Mesenchymal stem cell (in vitro differentiated cells and primary cell): Measurements from ENCODE around the gene ANKRD40.

Experiments used
- DNase-seq: peaks from one replicate; pipeline ENCODE4 v3.0.0-alpha.2; 2013
- H2AFZ ChIP-seq: one replicate; pipeline ENCODE4 v1.6.1; 2013; ENCODE audit warnings: low read depth, mild to moderate bottlenecking, control low read depth, inconsistent platforms, low read length, moderate library complexity
- H2AK5ac ChIP-seq: 2 replicates; pipeline ENCODE4 v1.6.1; 2013; ENCODE audit warnings: low read length, moderate library complexity, mild to moderate bottlenecking, inconsistent platforms; ENCODE audit not compliant: severe bottlenecking
- H2BK120ac ChIP-seq: one replicate; pipeline ENCODE4 v1.6.1; 2013; ENCODE audit warnings: low read depth, mild to moderate bottlenecking, inconsistent platforms, low read length, moderate library complexity
- H2BK12ac ChIP-seq, 2 experiments: one replicate each; pipeline ENCODE4 v1.6.1; 2013; ENCODE audit warnings: inconsistent platforms in 2 of 2, low read length in 2 of 2, mild to moderate bottlenecking in 2 of 2, moderate library complexity in 2 of 2, control low read depth in 1 of 2
- H2BK15ac ChIP-seq: one replicate; pipeline ENCODE4 v1.6.1; 2013; ENCODE audit warnings: mild to moderate bottlenecking, low read depth, inconsistent platforms; ENCODE audit not compliant: poor library complexity, severe bottlenecking
- H2BK5ac ChIP-seq: 2 replicates; pipeline ENCODE4 v1.6.1; 2013; ENCODE audit warnings: low read depth, mild to moderate bottlenecking, low read length, control low read depth, inconsistent platforms; ENCODE audit not compliant: poor library complexity, severe bottlenecking
- H3K14ac ChIP-seq, 2 experiments: one replicate each; pipeline ENCODE4 v1.6.1; 2013; ENCODE audit warnings: inconsistent platforms in 2 of 2, low read length in 2 of 2, control low read depth in 1 of 2, mild to moderate bottlenecking in 1 of 2, moderate library complexity in 1 of 2
- H3K18ac ChIP-seq, 2 experiments: one replicate each; pipeline ENCODE4 v1.6.1; 2013; ENCODE audit warnings: inconsistent platforms in 2 of 2, low read length in 2 of 2, control low read depth in 1 of 2, low read depth in 1 of 2, mild to moderate bottlenecking in 1 of 2
- H3K23ac ChIP-seq, 2 experiments: one replicate each; pipeline ENCODE4 v1.6.1; 2013; ENCODE audit warnings: inconsistent platforms in 2 of 2, low read length in 2 of 2, mild to moderate bottlenecking in 2 of 2, moderate library complexity in 2 of 2, control low read depth in 1 of 2
- H3K27ac ChIP-seq: 2 replicates; pipeline ENCODE4 v1.5.1; 2013; ENCODE audit warnings: mild to moderate bottlenecking, moderate library complexity, low read length, control low read depth, inconsistent platforms; ENCODE audit not compliant: poor library complexity, severe bottlenecking
- H3K27me3 ChIP-seq, 2 experiments: 2 replicates each; pipeline versions ENCODE4 v1.6.1 to v1.7.0; 2013; ENCODE audit warnings: low read length in 2 of 2, mild to moderate bottlenecking in 2 of 2, moderate library complexity in 2 of 2, control low read depth in 1 of 2, inconsistent platforms in 1 of 2; ENCODE audit not compliant: control insufficient read depth in 1 of 2, insufficient read depth in 1 of 2
- H3K36me3 ChIP-seq, 2 experiments: 2 replicates each; pipeline versions ENCODE4 v1.6.1 to v1.7.0; 2013; ENCODE audit warnings: low read length in 2 of 2, control low read depth in 1 of 2, inconsistent platforms in 1 of 2, low read depth in 1 of 2, mild to moderate bottlenecking in 1 of 2; ENCODE audit not compliant: insufficient read depth in 2 of 2, control insufficient read depth in 1 of 2
- H3K4ac ChIP-seq, 2 experiments: one replicate each; pipeline ENCODE4 v1.6.1; 2013; ENCODE audit warnings: inconsistent platforms in 2 of 2, low read length in 2 of 2, mild to moderate bottlenecking in 2 of 2, moderate library complexity in 2 of 2, control low read depth in 1 of 2, low read depth in 1 of 2
- H3K4me1 ChIP-seq: 2 replicates; pipeline ENCODE4 v1.6.1; 2013; ENCODE audit warnings: low read depth, low read length, control low read depth; ENCODE audit not compliant: control insufficient read depth, insufficient read depth
- H3K4me2 ChIP-seq: 2 replicates; pipeline ENCODE4 v1.6.1; 2013; ENCODE audit warnings: low read length, mild to moderate bottlenecking, inconsistent platforms; ENCODE audit not compliant: poor library complexity, severe bottlenecking
- H3K4me3 ChIP-seq, 2 experiments: 2 replicates each; pipeline versions ENCODE4 v1.5.1 to v1.7.0; 2013; ENCODE audit warnings: low read length in 2 of 2, mild to moderate bottlenecking in 2 of 2, control low read depth in 1 of 2, low read depth in 1 of 2; ENCODE audit not compliant: insufficient read depth in 1 of 2
- H3K79me1 ChIP-seq: replicated peaks from 2 replicates; pipeline ENCODE4 v1.6.1; 2013; ENCODE audit warnings: mild to moderate bottlenecking, control low read depth, low read length, inconsistent platforms; ENCODE audit not compliant: poor library complexity, severe bottlenecking
- H3K9ac ChIP-seq: 2 replicates; pipeline ENCODE4 v1.7.0; 2013; ENCODE audit warnings: mild to moderate bottlenecking, low read length, moderate library complexity
- H3K9me3 ChIP-seq: 2 replicates; pipeline ENCODE4 v1.7.0; 2013; ENCODE audit warnings: mild to moderate bottlenecking, low read length; ENCODE audit not compliant: control insufficient read depth
- H4K8ac ChIP-seq: one replicate; pipeline ENCODE4 v1.6.1; 2013; ENCODE audit warnings: inconsistent platforms, mild to moderate bottlenecking, low read length, moderate library complexity
- H4K91ac ChIP-seq: one replicate; pipeline ENCODE4 v1.6.1; 2013; ENCODE audit warnings: mild to moderate bottlenecking, low read length, inconsistent platforms
- WGBS: methylation state at CpG from one replicate; pipeline ENCODE4 v1.1.7; 2013; ENCODE audit warnings: mixed read lengths; 5-methylcytosine and 5-hydroxymethylcytosine counted together

The ANKRD40 gene

DNA sequence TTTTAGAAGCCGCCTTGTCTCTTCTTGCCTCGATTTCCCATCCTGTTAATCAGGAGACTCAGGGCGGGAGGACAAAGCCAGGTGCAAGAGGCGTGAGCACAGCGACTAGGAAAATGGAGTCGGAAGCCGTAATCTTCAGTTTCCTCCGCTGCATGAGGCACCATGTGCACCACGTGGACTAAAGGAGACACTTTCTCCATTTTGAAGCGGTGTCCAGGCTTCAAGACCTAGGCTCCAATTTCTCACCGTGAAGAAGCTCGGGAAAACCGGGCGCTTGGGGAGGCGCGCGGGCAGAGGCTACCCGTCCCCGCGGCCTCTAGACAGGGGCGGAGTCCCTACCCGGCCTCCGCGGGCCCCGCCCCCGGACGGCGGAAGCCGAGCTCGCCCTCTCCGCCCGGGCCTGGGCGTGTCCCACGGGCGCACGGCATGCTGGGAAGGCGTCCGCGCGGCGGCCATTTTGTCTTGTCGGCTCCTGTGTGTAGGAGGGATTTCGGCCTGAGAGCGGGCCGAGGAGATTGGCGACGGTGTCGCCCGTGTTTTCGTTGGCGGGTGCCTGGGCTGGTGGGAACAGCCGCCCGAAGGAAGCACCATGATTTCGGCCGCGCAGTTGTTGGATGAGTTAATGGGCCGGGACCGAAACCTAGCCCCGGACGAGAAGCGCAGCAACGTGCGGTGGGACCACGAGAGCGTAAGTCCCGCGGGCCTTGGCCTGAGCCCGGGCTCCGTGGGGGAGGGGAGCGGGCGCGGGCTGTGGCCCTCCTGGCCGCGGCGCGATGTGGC, 11.6 kb upstream of the ANKRD40 start, which contains the start of gene LUC7L3:
LUC7L3 (plus strand) TSS at position 460 of the 780 bp plus-strand sequence; CDS start at position 590, 130 bp downstream.
- peak within 1 kb of the TSS; percentile 93 for H4K8ac ChIP-seq
- peak within 1 kb of the TSS; percentile 94 to 98 for H3K4ac ChIP-seq
- H3K14ac ChIP-seq: peak within 1 kb of the TSS; percentile 25 to 98
- peak; percentile 95 for DNase-seq
- peak within 1 kb of the TSS; percentile 99 for H3K27ac ChIP-seq
- peaks cover 2% of the 10 kb centered on the region for H3K79me1 ChIP-seq
- peak within 1 kb of the TSS; percentile 80 for H2AFZ ChIP-seq
- peaks cover 3% of the 10 kb centered on the region for H3K4me1 ChIP-seq
- H2BK12ac ChIP-seq: peak within 1 kb of the TSS in 1 of 2 experiments; percentile 58
- H2AK5ac ChIP-seq: peak within 1 kb of the TSS; percentile 50
- peak within 1 kb of the TSS; percentile 79 for H2BK15ac ChIP-seq
- 6% methylated on average over 76 of the region's 76 CpGs for WGBS
- peak within 1 kb of the TSS; percentile 98 for H3K9ac ChIP-seq
- H2BK120ac ChIP-seq: peak within 1 kb of the TSS; percentile 87
- H2BK5ac ChIP-seq: peak within 1 kb of the TSS; percentile 36
- peak within 1 kb of the TSS; percentile 99 to 100 for H3K18ac ChIP-seq
- peak within 1 kb of the TSS; percentile 99 for H4K91ac ChIP-seq
- no peaks in the 10 kb centered on the region for H3K27me3 ChIP-seq
- H3K36me3 ChIP-seq: no peaks in the 10 kb centered on the region
- H3K9me3 ChIP-seq: no peaks in the 10 kb centered on the region
- peak within 1 kb of the TSS; percentile 86 for H3K4me2 ChIP-seq
- H3K23ac ChIP-seq: peak within 1 kb of the TSS in 1 of 2 experiments; percentile 77
- H3K4me3 ChIP-seq: peak within 1 kb of the TSS; percentile 94 to 95

GRCh38 chr17:50715471-50715870, 7.8 kb upstream of the ANKRD40 start:
- Histone ChIP-seq H4K8ac (no peak overlapping the region), H4K91ac (no peak overlapping the region), H3K4me1 (no peaks in the 10 kb centered on the region), H2AFZ (no peak overlapping the region), H2AK5ac (no peak overlapping the region), H3K4me3 (no peak overlapping the region), H2BK5ac (no peak overlapping the region), H3K27me3 (no peaks in the 10 kb centered on the region), H3K36me3 (no peaks in the 10 kb centered on the region), H3K18ac (no peak overlapping the region), H3K27ac (no peak overlapping the region), H3K9ac (no peak overlapping the region), H3K4ac (no peak overlapping the region), H3K9me3 (no peaks in the 10 kb centered on the region), H2BK120ac (no peak overlapping the region), H3K23ac (no peak overlapping the region), H2BK15ac (no peak overlapping the region), H3K79me1 (peaks cover 2% of the 10 kb centered on the region), H3K4me2 (no peak overlapping the region), H3K14ac (no peak overlapping the region), H2BK12ac (no peak overlapping the region)
- no peak for DNase-seq
- WGBS: no CpG with 5 or more reads among the region's 3 CpGs

DNA sequence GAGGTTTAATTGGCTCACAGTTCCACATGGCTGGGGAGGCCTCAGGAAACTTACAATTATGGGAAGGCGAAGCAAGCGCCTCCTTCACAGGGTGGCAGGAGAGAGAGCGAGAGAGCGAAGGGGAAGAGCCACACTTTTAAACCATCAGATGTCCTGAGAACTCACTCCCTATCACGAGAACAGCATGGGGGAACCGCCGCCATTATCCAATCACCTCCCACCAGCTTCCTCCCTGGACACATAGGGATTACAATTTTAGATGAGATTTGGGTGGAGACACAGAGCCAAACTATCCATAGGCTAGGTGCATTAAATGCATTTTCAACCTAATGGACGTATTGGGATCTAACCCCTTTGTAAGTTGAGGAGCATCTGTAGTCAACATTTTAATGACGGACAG, 4.9 kb upstream of the ANKRD40 start:
- no peak for DNase-seq
- H3K23ac ChIP-seq: no peak overlapping the region
- no peak overlapping the region for H3K4ac ChIP-seq
- H2AK5ac ChIP-seq: no peak overlapping the region
- H3K4me3 ChIP-seq: no peak overlapping the region
- no peak overlapping the region for H2AFZ ChIP-seq
- no peaks in the 10 kb centered on the region for H3K27me3 ChIP-seq
- H2BK15ac ChIP-seq: no peak overlapping the region
- H3K4me2 ChIP-seq: no peak overlapping the region
- H3K27ac ChIP-seq: no peak overlapping the region
- H3K9me3 ChIP-seq: no peaks in the 10 kb centered on the region
- no peak overlapping the region for H3K9ac ChIP-seq
- no peaks in the 10 kb centered on the region for H3K79me1 ChIP-seq
- no peak overlapping the region for H2BK120ac ChIP-seq
- no peak overlapping the region for H4K91ac ChIP-seq
- 90% methylated on average over 5 of the region's 9 CpGs for WGBS
- H3K14ac ChIP-seq: no peak overlapping the region
- H3K18ac ChIP-seq: no peak overlapping the region
- peaks cover 3% of the 10 kb centered on the region for H3K4me1 ChIP-seq
- H3K36me3 ChIP-seq: no peaks in the 10 kb centered on the region
- no peak overlapping the region for H4K8ac ChIP-seq
- no peak overlapping the region for H2BK12ac ChIP-seq
- no peak overlapping the region for H2BK5ac ChIP-seq

DNA sequence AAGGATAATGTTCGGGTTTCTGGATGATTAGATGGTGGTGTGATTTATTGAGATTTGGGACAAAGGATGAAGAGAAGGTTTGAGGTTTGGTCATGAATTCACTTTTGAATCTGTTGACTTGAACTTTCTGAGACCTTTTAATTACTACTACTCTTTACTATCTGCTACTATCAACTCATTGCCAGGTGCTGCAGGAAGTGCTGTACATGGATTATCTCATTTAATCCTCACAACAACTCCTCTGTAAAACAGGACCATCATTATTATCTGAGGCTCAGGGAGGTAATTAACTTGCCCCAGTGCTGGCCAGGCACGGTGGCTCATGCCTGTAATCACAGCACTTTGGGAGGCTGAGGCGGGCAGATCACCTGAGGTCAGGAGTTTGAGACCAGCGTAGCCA, 2.9 kb upstream of the ANKRD40 start:
- Histone ChIP-seq H3K4me1 (peaks cover 8% of the 10 kb centered on the region), H2BK120ac (no peak overlapping the region), H3K23ac (peak overlapping the region in 1 of 2 experiments; percentile 53), H3K27me3 (no peaks in the 10 kb centered on the region), H3K9me3 (no peaks in the 10 kb centered on the region), H3K36me3 (no peaks in the 10 kb centered on the region), H3K79me1 (no peaks in the 10 kb centered on the region), H3K27ac (no peak overlapping the region), H2AK5ac (no peak overlapping the region), H4K91ac (no peak overlapping the region), H2BK5ac (no peak overlapping the region), H3K4ac (no peak overlapping the region), H3K14ac (no peak overlapping the region), H3K4me3 (no peak overlapping the region), H4K8ac (no peak overlapping the region), H3K4me2 (no peak overlapping the region), H3K18ac (no peak overlapping the region), H2BK12ac (no peak overlapping the region), H2AFZ (no peak overlapping the region), H2BK15ac (no peak overlapping the region), H3K9ac (no peak overlapping the region)
- WGBS: 96% methylated on average over 3 of the region's 4 CpGs
- DNase-seq: no peak
